ENCODE measurements around the gene SUGCT. TPM values are rescaled to one million over a fixed set of nuclear protein-coding genes. Genes with fewer than 3 reads are reported as not detected.

The SUGCT gene
- total and polyA plus RNA-seq, 2 of the 13 experiments (the other 11 are each of a cell fraction or from before 2014, with no cell fraction given) = 10.1 to 22.2 TPM

DNA sequence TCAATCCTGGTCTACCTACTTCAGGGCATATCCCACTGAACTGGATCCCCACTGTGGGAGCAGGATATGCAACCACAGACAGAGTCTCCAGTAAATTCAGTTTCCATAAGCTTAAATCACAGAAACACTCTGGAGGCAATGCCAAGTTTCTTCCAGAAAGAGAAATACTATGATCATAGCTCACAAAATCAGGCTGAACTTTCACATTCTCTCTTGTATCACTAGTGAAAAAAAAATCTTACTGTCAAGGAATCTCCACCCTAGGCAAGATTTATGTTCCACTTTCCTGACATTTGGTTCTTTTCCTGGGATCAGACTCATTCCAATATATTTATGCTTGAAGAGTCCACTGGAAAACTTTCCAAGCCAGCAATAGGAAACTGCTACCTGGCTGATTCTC, 749.0 kb downstream of the SUGCT start:
- no TSS peak for BruUV-seq (replicated peaks)

More for the DNA sequence above, 749.0 kb downstream of the SUGCT start:
- DNase-seq (ENCODE audit: low spot score) = no peak
- Histone ChIP-seq H3K9ac (ENCODE audit: insufficient read depth, low read depth, low read length) (no peak overlapping the region), H3K27ac (ENCODE audit: extremely low read length, insufficient read depth, low read length) (no peak overlapping the region), H3K27me3 (ENCODE audit: control insufficient read depth in 1 of 2, insufficient read depth in 2 of 2, low read length in 2 of 2) (no peaks in the 10 kb centered on the region), H3K4me1 (ENCODE audit: insufficient read depth, low read length) (no peaks in the 10 kb centered on the region), H3K9me3 (ENCODE audit: low read length) (no peaks in the 10 kb centered on the region), H3K79me2 (ENCODE audit: insufficient read depth, low read length) (no peaks in the 10 kb centered on the region), H3K36me3 (replicated peaks in 1 of 2; ENCODE audit: control insufficient read depth in 1 of 2, insufficient read depth in 2 of 2, low read length in 2 of 2) (no peaks in the 10 kb centered on the region), H2AFZ (ENCODE audit: low read length) (no peak overlapping the region), H3K4me2 (ENCODE audit: low read depth, low read length) (no peak overlapping the region), H4K20me1 (ENCODE audit: insufficient read depth, low read length) (no peaks in the 10 kb centered on the region), H3K4me3 (replicated peaks in 1 of 3; ENCODE audit: insufficient read depth in 1 of 3, low read depth in 2 of 3, low read length in 3 of 3) (no peak overlapping the region)
- no peak for FAIRE-seq
- in situ Hi-C loops (cut with HindIII; ENCODE audit: extremely low pct_ligation_motif_present, low pct_unique_long_range_greater_than_20kb) (no loop called here), intact Hi-C loops (cut with micrococcal nuclease; ENCODE audit: unreplicated experiment) (loop anchor here (10.0 kb wide), 1 partner anchor 1001 kb away; no protein-coding TSS in a partner anchor)
- ChIA-PET POLR2A (no interaction called here), CTCF (ENCODE audit: low intra/inter-chr PET ratio, low total read pairs) (no interaction called here)
- no peak for TF ChIP-seq ZSCAN25 (CRISPR knock-in tag; IDR thresholded peaks at IDR 0.05)
- TF ChIP-seq MIER3 (CRISPR knock-in tag; IDR thresholded peaks at IDR 0.05; ENCODE audit: borderline replicate concordance) = no peak
- TF ChIP-seq NFE2 (CRISPR knock-in tag; IDR thresholded peaks at IDR 0.05) = no peak
- TF ChIP-seq TCF7L2 (IDR thresholded peaks at IDR 0.05; ENCODE audit: low read depth, low read length) = no peak
- TF ChIP-seq ZNF367 (CRISPR knock-in tag; IDR thresholded peaks at IDR 0.05; ENCODE audit: borderline replicate concordance) = no peak
- no peak for TF ChIP-seq ZNF362 (CRISPR knock-in tag; IDR thresholded peaks at IDR 0.05; ENCODE audit: borderline replicate concordance)
- TF ChIP-seq, protein P1, sequence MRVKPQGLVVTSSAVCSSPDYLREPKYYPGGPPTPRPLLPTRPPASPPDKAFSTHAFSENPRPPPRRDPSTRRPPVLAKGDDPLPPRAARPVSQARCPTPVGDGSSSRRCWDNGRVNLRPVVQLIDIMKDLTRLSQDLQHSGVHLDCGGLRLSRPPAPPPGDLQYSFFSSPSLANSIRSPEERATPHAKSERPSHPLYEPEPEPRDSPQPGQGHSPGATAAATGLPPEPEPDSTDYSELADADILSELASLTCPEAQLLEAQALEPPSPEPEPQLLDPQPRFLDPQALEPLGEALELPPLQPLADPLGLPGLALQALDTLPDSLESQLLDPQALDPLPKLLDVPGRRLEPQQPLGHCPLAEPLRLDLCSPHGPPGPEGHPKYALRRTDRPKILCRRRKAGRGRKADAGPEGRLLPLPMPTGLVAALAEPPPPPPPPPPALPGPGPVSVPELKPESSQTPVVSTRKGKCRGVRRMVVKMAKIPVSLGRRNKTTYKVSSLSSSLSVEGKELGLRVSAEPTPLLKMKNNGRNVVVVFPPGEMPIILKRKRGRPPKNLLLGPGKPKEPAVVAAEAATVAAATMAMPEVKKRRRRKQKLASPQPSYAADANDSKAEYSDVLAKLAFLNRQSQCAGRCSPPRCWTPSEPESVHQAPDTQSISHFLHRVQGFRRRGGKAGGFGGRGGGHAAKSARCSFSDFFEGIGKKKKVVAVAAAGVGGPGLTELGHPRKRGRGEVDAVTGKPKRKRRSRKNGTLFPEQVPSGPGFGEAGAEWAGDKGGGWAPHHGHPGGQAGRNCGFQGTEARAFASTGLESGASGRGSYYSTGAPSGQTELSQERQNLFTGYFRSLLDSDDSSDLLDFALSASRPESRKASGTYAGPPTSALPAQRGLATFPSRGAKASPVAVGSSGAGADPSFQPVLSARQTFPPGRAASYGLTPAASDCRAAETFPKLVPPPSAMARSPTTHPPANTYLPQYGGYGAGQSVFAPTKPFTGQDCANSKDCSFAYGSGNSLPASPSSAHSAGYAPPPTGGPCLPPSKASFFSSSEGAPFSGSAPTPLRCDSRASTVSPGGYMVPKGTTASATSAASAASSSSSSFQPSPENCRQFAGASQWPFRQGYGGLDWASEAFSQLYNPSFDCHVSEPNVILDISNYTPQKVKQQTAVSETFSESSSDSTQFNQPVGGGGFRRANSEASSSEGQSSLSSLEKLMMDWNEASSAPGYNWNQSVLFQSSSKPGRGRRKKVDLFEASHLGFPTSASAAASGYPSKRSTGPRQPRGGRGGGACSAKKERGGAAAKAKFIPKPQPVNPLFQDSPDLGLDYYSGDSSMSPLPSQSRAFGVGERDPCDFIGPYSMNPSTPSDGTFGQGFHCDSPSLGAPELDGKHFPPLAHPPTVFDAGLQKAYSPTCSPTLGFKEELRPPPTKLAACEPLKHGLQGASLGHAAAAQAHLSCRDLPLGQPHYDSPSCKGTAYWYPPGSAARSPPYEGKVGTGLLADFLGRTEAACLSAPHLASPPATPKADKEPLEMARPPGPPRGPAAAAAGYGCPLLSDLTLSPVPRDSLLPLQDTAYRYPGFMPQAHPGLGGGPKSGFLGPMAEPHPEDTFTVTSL (CRISPR knock-in tag; IDR thresholded peaks at IDR 0.05; ENCODE audit: borderline replicate concordance) = no peak
- no peak for TF ChIP-seq SRY (CRISPR knock-in tag; IDR thresholded peaks at IDR 0.05)
- no peak for ATAC-seq
